Measurements from ENCODE around the gene KLHL25.

KLHL25 gene

DNA sequence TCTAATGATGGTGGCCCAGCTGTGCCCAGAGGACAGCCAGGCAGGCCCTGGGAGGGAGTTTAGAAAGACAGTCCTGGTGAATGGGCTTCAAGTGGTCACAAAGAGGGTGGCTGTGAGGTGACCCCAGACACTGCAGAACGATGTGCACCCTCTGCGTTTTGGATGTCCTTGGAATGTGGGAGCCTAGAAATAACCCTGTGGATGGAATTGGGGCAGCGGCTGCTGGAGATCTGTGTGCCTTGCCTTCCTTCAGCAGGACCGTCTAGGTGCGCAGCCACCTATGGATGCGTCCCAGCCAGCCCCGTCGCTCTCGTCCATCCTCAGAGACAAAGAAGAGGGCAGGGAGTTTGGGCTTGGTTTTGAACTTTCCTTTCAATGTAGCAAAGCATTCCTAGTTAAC, 46.5 kb downstream of the KLHL25 start:
- TF ChIP-seq GATA1 (IDR thresholded peaks at IDR 0.05; ENCODE audit: low read depth, low read length), result no peak
- TF ChIP-seq POLR2A (IDR thresholded peaks at IDR 0.05; ENCODE audit: low read length), result no peak
- DNase-seq, result no peak

DNA sequence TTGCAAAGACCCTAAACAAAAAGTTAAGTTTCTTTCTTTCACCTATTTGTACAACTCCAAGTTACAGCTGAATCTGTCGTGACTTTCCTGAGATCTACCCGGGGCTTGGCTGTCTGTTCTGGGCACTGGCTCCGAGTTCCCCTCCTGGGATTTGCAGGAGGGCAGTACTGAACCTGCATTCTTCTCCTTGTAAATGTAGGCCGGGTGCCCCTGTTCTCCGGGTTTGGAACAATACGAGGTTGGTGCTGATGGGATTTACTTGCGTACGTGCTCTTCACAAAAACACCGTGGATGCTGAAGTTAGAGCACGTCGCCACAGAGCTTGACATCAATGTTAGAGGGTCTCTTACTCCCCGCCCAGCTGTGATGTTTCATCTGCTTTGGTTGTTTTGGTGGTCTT, 48.1 kb downstream of the KLHL25 start:
- TF ChIP-seq GATA1 (IDR thresholded peaks at IDR 0.05; ENCODE audit: low read depth, low read length), result no peak
- no peak for TF ChIP-seq POLR2A (IDR thresholded peaks at IDR 0.05; ENCODE audit: low read length)
- DNase-seq, result no peak

DNA sequence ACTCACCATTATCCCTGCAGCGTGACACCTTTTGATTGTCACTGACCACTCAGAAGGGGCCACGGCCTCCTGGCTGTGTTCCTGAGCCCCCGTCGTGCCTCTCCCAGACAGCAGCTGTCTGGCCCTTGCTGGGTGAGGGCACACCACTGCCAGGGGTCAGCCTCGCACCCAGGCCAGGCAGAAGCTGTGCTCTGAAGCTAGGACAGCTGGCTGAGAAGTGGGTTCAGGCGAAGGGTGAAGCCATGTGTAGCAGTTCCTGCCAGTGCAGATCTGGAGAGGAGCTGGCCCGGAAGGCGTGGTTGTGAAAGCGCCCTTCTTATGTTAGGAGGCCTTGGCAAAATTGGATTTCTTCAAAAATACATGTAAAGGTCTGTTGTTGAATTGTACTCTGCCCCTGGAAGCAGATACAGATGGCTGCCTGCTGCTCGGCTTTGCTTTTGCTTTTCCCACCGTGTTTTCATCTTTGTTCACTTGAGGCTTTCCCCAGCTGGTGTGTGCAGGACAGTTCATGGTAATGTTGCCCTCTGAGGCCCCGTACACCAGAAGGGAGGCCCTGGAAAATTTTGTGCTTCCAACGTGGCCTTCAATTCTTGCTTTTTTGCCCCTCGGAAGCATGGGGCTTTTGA, 49.1 kb downstream of the KLHL25 start:
- no peak for DNase-seq
- TF ChIP-seq POLR2A (IDR thresholded peaks at IDR 0.05; ENCODE audit: low read length) (no peak), GATA1 (IDR thresholded peaks at IDR 0.05; ENCODE audit: low read depth, low read length) (no peak)

DNA sequence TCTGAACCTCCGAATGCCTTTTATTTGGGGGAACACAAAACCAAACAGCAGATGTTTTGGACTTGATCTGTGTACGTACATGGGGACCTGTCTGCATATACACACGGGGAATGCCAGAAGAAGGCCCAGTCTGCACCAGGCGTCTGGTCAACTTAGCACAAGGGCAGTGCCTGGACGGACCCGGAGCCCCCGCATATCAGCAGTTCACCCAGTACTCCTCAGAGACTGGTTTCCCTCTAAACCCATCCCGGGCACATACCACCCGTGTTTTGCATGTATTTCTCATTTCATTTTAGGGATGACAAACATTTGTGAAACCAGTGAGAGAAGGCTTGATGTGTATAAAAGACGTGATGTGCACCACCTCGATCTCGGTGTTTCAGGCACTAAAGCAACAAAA, 49.7 kb downstream of the KLHL25 start:
- TF ChIP-seq POLR2A (IDR thresholded peaks at IDR 0.05; ENCODE audit: low read length), result no peak
- TF ChIP-seq GATA1 (IDR thresholded peaks at IDR 0.05; ENCODE audit: low read depth, low read length), result no peak
- no peak for DNase-seq

DNA sequence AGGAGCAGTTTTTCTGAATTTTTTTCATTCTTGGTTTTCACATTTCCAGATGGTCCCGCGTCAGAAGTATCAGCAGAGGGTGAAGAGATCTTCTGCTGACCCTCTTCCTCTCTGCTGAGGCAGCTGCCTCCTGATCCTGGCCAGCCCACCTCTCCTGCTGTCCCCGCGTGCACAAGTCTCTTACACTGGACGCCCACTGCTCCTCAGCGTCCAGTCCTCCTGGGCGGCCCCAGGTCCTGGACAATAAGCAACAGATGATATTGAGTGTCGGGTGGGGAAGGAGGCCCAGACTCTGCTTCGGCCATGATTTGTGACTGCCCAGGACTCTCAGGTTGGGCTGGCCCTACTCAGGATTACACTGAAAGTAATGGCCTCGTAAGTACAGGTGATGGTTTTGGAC, 50.1 kb downstream of the KLHL25 start:
- no peak for DNase-seq
- TF ChIP-seq GATA1 (IDR thresholded peaks at IDR 0.05; ENCODE audit: low read depth, low read length) (no peak), POLR2A (IDR thresholded peaks at IDR 0.05; ENCODE audit: low read length) (no peak)

DNA sequence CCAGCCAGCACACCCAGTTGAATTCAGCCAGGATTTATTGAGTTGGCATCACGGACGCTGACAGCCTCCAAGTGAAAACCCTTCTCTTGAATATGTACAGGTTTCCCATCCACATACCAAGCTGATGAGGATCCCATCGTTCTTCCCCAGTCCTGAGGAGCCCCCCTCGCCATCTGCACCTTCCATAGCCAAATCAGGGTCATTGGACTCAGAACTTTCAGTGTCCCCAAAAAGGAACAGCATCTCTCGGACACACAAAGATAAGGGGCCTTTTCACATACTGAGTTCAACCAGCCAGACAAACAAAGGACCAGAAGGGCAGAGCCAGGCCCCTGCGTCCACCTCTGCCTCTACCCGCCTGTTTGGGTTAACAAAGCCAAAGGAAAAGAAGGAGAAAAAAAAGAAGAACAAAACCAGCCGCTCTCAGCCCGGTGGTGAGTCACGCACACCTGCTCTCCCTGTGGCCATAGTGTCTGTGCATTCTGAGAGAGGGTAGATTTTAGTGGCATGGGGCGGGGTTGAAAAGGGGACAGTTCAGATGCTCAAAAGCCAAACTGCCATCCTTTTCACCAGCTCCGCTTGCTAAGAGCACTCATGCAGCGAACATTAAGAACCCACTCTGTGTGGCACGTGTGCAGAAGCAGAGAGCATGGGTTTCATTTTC, 51.2 kb downstream of the KLHL25 start:
- no peak for TF ChIP-seq POLR2A (IDR thresholded peaks at IDR 0.05; ENCODE audit: low read length)
- no peak for TF ChIP-seq GATA1 (IDR thresholded peaks at IDR 0.05; ENCODE audit: low read depth, low read length)
- no peak for DNase-seq

DNA sequence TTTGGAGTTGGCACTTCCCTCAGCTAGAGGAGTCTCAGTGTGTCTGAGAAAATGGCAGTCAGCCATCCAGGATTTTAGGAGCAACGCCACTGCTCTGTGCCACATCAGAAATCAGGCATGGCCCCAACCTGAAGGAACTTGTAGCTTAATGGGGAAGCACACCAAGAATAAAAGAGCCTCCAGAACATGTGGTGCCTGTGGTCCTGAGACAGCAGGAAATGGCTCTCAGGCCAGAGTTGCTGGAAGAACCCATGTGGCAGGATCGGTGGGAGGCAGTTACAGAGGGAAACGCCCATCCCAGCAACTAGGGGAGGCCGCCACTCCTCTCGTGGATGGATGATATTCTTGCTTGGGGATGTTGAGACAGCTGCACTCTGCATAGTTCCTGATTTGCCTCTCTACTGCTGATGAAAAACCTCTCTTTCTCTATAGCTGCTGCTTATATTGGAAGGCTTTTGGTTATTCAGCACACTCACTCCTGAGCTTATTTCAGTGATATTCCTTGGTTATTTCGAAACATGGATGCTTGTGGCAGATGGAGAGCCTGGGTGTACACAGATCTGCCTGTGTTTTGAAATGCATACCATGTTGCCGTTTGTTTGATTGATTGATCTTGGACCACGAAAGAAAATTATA, 52.4 kb downstream of the KLHL25 start:
- TF ChIP-seq POLR2A (IDR thresholded peaks at IDR 0.05; ENCODE audit: low read length) (no peak), GATA1 (IDR thresholded peaks at IDR 0.05; ENCODE audit: low read depth, low read length) (no peak)
- DNase-seq, result no peak

DNA sequence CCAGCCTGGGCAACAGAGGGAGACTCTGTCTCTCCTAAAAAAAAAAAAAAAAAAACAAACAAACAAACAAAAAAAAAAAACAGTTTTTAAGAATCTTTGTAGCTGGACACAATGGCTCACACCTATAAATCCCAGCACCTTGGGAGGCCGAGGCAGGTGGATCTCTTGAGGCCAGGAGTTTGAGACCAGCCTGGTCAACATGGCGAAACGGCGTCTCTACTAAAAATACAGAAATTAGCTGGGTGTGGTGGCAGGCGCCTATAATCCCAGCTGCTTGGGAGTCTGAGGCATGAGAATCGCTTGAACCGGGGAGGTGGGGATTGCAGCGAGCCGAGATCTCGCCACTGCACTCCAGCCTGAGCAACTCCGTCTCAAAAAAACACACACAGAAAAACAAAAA, 53.1 kb downstream of the KLHL25 start:
- DNase-seq, result no peak
- no peak for TF ChIP-seq POLR2A (IDR thresholded peaks at IDR 0.05; ENCODE audit: low read length)
- no peak for TF ChIP-seq GATA1 (IDR thresholded peaks at IDR 0.05; ENCODE audit: low read depth, low read length)

DNA sequence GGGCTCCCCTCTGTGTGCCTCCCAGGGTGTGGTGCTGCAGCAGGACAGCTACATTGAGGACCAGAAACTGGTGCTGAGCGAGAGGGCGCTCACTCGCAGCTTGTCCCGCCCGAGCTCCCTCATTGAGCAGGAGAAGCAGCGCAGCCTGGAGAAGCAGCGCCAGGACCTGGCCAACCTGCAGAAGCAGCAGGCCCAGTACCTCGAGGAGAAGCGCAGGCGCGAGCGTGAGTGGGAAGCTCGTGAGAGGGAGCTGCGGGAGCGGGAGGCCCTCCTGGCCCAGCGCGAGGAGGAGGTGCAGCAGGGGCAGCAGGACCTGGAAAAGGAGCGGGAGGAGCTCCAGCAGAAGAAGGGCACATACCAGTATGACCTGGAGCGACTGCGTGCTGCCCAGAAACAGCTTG, 53.7 kb downstream of the KLHL25 start:
- no peak for TF ChIP-seq POLR2A (IDR thresholded peaks at IDR 0.05; ENCODE audit: low read length)
- TF ChIP-seq GATA1 (IDR thresholded peaks at IDR 0.05; ENCODE audit: low read depth, low read length), result no peak
- no peak for DNase-seq

DNA sequence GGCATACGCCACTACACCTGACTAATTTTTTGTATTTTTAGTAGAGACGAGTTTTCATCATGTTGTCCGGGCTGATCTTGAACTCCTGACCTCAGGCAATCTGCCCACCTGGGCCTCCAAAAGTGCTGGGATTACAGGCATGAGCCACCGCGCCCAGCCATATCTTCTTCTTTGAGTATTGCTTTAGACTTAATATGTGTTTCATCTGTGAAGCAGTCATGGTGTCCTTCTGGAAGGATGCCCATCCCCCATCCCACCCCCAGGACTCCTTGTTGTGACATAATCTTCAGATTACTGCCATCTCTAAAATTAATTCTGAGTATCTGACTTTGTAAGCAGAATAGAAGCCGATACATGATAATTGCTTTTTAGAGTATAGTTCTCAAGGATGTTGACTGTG, 57.7 kb downstream of the KLHL25 start:
- DNase-seq, result no peak
- TF ChIP-seq GATA1 (IDR thresholded peaks at IDR 0.05; ENCODE audit: low read depth, low read length) (no peak), POLR2A (IDR thresholded peaks at IDR 0.05; ENCODE audit: low read length) (no peak)

DNA sequence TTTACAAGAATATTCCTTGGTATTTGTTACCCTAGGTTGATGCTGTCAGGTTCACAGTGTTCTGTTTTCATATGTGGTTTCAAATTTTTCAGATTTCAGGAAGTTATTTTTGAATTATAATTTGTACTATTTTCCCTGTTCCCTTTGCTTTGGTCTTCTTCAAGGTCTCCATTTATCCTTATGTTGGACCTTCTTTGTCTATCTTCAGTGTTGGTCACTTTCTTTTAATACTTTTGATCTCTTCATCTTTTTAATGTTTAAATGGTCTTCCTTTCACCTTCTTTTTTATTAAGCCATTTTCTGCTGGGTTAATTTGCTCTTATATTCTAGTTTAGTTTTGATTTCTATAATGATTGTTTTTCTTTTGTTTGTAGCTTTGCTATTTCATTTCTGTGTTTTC, 61.3 kb downstream of the KLHL25 start:
- no peak for TF ChIP-seq POLR2A (IDR thresholded peaks at IDR 0.05; ENCODE audit: low read length)
- no peak for TF ChIP-seq GATA1 (IDR thresholded peaks at IDR 0.05; ENCODE audit: low read depth, low read length)
- peak; percentile 45 to 51 for DNase-seq

DNA sequence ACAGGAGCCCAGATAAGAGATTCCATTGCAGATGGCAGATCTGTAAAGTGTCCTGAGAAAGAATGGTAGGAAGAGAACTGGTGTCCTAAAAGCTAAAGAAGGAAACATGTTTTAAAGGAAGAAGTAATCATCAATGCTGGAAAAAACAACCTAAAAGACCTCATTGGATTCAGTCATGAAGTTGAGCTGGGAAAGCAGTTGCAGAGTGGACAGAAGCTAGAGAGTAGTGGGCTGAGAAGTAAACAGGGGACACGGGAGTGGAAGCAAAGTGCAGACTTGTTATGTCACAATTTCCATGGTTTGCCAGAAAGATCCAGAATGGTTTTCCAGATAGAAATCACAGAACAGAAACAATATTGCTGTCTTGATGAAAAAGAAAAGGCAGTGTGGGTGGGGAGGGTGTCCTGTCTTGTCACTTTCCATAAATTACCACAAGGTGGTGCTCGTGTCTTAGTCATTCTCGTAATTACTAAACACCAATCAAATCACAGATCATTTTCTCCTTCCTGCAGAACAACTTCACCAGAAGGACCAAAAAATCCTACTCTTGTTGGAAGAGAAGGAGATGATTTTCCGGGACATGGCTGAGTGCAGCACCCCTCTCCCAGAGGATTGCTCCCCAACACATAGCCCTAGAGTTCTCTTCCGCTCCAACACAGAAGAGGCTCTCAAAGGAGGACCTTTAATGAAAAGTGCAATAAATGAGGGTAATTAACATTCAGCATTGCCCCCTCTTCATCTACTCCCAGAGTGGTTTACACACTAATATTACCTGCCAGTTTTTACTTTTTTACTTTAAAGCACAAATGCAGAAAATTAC, 64.5 kb downstream of the KLHL25 start:
- peak; percentile 67 to 78 for DNase-seq

DNA sequence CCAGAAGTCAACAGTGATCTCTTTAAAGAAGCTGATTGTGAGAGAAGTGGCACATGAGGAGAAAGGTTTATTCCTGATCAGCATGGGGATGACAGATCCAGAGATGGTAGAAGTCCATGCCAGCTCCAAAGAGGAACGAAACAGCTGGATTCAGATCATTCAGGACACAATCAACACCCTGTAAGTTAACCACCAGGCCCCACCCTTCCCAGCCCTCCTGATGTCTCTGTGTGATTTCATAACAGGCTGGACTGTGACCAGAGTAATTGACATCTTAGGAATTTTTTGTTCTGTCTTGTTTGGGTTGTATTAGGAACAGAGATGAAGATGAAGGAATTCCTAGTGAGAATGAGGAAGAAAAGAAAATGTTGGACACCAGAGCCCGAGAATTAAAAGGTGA, 67.7 kb downstream of the KLHL25 start:
- TF ChIP-seq POLR2A (IDR thresholded peaks at IDR 0.05; ENCODE audit: low read length) (no peak), GATA1 (IDR thresholded peaks at IDR 0.05; ENCODE audit: low read depth, low read length) (no peak)
- DNase-seq, result no peak

More for the DNA sequence above, 64.5 kb downstream of the KLHL25 start:
- TF ChIP-seq GATA1 (IDR thresholded peaks at IDR 0.05; ENCODE audit: low read depth, low read length) (no peak), POLR2A (IDR thresholded peaks at IDR 0.05; ENCODE audit: low read length) (no peak)

DNA sequence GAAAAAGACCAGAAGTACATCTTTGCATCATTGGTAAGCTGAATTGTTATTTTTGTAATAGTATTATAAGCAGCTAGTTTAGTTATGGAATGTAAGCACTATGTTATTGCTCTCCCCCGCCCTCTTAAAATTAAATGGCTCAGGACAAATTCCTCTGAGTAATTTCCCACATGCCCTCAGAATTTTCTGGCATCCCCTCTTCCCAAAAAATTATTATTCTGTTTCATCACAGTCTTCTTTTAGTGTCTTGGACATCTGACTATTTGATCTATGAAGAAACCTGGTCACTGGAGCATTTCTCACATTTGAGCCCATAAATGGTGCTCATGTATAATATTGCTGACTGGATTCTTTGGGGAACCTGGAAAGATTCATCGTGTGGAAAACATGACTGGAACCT, 68.3 kb downstream of the KLHL25 start:
- no peak for DNase-seq
- TF ChIP-seq GATA1 (IDR thresholded peaks at IDR 0.05; ENCODE audit: low read depth, low read length), result no peak
- TF ChIP-seq POLR2A (IDR thresholded peaks at IDR 0.05; ENCODE audit: low read length), result no peak

Measured in erythroblast (primary cell).